GM21390 (cell line): Measurements from ENCODE around the gene MIOX.

Experiments
- ATAC-seq: cut with Tn5 transposase; IDR thresholded peaks from one replicate; pipeline ENCODE4 v1.9.1; 2021; ENCODE audit not compliant: unreplicated experiment

The MIOX gene

GRCh38 chr22:50473088-50473487 lies 13.6 kb upstream of the MIOX start:
- no peak for ATAC-seq

GRCh38 chr22:50473855-50474671 lies 12.6 kb upstream of the MIOX start:
- ATAC-seq = no peak

- ATAC-seq = peak; percentile 52
Measured at GRCh38 chr22:50474710-50475651, 11.7 kb upstream of the MIOX start, which contains the start of gene SBF1. SBF1 (minus strand) TSS chr22:50475035; CDS start chr22:50474840, 195 bp downstream.

GRCh38 chr22:50475652-50476002 lies 11.0 kb upstream of the MIOX start:
- ATAC-seq = no peak

- ATAC-seq = no peak
Measured at GRCh38 chr22:50476868-50477267, 9.8 kb upstream of the MIOX start.

GRCh38 chr22:50477923-50478322 lies 8.7 kb upstream of the MIOX start:
- ATAC-seq = no peak

GRCh38 chr22:50479721-50480120 lies 6.9 kb upstream of the MIOX start:
- ATAC-seq = no peak

GRCh38 chr22:50481045-50481439 lies 5.6 kb upstream of the MIOX start:
- ATAC-seq = no peak

- no peak for ATAC-seq
Measured at GRCh38 chr22:50481440-50482106, 5.1 kb upstream of the MIOX start, which contains the start of gene ADM2. ADM2 (plus strand) TSS chr22:50481543; CDS start chr22:50481848, 305 bp downstream.

GRCh38 chr22:50482107-50483074 lies 4.3 kb upstream of the MIOX start:
- ATAC-seq = no peak

- no peak for ATAC-seq
Measured at GRCh38 chr22:50483106-50483505, 3.6 kb upstream of the MIOX start.

- no peak for ATAC-seq
Measured at GRCh38 chr22:50483556-50483955, 3.1 kb upstream of the MIOX start.

- no peak for ATAC-seq
Measured at GRCh38 chr22:50483977-50484853, 2.4 kb upstream of the MIOX start.

- ATAC-seq = no peak
Measured at GRCh38 chr22:50485221-50486131, 1.2 kb upstream of the MIOX start.

- no peak for ATAC-seq
Measured at GRCh38 chr22:50487290-50488005, 789 bp downstream of the MIOX start.

- ATAC-seq = no peak
Measured at GRCh38 chr22:50488006-50488677, 1.5 kb downstream of the MIOX start.

GRCh38 chr22:50488886-50489285 lies 2.2 kb downstream of the MIOX start:
- no peak for ATAC-seq
